ENCODE measurements around the gene DYNLT2. TPM values are rescaled to one million over a fixed set of nuclear protein-coding genes. Genes with fewer than 3 reads are reported as not detected.

DYNLT2 gene
- total and polyA plus RNA-seq, 3 donors from 2014 or later: 15.4 to 59.4 (median 20.4) TPM

DNA sequence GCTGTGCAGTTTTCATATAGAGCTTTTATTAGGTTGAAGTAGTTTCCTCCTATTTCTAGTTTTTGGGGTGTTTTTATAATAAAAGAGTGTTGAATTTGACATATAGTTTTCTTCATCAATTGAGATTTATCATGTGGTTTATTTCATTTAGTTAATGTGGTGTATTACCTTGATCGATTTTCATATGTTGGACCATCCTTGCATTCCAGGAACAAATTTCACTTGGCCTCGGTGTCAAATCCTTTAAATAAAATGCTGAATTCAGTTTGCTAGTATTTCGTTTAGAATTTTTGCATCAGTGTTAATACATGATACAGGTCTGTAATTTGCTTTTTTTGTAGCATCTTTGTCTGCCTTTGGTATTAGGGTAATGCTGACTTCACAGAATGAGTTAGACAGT is 6.0 kb downstream of the DYNLT2 start:
- Histone ChIP-seq H3K4me1 (peaks cover 5% of the 10 kb centered on the region), H3K9me3 (no peaks in the 10 kb centered on the region), H3K27me3 (no peaks in the 10 kb centered on the region), H3K27ac (no peak overlapping the region), H3K36me3 (ENCODE audit: low read depth, missing control alignments) (no peaks in the 10 kb centered on the region), H3K4me3 (no peak overlapping the region)
- 87 to 88% methylated on average over 3 of the region's 3 CpGs for WGBS, 2 donors
- no peak for DNase-seq
- intact Hi-C loops (cut with DNase I; ENCODE audit: low total_unique reads): no loop called here
- TF ChIP-seq, protein P1, sequence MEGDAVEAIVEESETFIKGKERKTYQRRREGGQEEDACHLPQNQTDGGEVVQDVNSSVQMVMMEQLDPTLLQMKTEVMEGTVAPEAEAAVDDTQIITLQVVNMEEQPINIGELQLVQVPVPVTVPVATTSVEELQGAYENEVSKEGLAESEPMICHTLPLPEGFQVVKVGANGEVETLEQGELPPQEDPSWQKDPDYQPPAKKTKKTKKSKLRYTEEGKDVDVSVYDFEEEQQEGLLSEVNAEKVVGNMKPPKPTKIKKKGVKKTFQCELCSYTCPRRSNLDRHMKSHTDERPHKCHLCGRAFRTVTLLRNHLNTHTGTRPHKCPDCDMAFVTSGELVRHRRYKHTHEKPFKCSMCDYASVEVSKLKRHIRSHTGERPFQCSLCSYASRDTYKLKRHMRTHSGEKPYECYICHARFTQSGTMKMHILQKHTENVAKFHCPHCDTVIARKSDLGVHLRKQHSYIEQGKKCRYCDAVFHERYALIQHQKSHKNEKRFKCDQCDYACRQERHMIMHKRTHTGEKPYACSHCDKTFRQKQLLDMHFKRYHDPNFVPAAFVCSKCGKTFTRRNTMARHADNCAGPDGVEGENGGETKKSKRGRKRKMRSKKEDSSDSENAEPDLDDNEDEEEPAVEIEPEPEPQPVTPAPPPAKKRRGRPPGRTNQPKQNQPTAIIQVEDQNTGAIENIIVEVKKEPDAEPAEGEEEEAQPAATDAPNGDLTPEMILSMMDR (IDR thresholded peaks at IDR 0.05): no peak
- TF ChIP-seq POLR2A (IDR thresholded peaks at IDR 0.05): no peak

DNA sequence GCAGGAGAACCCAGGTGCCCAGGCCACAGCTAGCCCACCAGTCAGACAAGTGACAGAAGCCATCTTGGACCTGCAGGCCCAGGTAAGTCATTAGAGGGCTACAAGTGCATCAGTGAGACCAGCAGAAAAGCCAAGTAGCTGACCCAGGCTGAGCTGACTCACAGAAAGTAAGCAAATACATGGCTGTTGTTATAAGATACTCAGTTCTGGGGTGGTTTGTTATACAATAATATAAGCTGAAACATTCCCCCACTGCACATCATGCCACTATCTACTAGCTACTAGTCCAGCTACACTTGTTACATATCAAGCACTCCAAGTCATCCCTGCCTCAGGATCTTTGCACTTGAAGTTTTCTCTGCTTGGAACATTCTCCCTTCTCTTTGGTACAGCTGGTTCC is 10.0 kb downstream of the DYNLT2 start:
- Histone ChIP-seq H3K4me1 (no peaks in the 10 kb centered on the region), H3K36me3 (ENCODE audit: low read depth, missing control alignments) (no peaks in the 10 kb centered on the region), H3K27me3 (no peaks in the 10 kb centered on the region), H3K27ac (no peak overlapping the region), H3K4me3 (no peak overlapping the region), H3K9me3 (no peaks in the 10 kb centered on the region)
- TF ChIP-seq, protein P1 (IDR thresholded peaks at IDR 0.05): no peak
- no peak for TF ChIP-seq POLR2A (IDR thresholded peaks at IDR 0.05)
- intact Hi-C loops (cut with DNase I; ENCODE audit: low total_unique reads): no loop called here
- no peak for DNase-seq

DNA sequence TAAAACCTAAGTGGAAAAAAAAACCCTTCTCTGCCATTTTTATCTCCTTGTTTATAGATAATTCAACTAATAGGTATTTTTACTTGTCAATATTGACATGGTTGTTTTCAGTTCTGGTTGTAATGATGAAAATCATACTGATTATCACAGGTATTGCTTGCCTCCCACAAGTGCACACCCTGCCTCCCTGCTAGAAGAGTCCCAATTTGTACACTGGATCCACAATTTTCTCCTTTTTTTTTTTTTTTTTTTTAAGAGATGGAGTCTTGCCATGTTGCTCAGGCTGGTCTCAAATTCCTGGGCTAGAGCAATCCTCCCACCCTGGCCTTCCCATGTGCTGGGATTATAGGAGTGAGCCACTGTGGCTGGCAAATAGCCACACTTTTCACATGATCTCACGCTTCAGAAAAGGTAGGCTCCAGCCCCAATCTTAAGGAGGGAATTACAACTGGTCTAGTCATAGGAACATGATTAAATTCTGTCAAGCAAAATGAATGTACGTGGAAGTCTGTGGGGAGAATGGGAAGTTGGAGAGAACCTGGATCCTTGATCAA is 12.3 kb downstream of the DYNLT2 start:
- no peaks in the 10 kb centered on the region for H3K27me3 ChIP-seq

DNA sequence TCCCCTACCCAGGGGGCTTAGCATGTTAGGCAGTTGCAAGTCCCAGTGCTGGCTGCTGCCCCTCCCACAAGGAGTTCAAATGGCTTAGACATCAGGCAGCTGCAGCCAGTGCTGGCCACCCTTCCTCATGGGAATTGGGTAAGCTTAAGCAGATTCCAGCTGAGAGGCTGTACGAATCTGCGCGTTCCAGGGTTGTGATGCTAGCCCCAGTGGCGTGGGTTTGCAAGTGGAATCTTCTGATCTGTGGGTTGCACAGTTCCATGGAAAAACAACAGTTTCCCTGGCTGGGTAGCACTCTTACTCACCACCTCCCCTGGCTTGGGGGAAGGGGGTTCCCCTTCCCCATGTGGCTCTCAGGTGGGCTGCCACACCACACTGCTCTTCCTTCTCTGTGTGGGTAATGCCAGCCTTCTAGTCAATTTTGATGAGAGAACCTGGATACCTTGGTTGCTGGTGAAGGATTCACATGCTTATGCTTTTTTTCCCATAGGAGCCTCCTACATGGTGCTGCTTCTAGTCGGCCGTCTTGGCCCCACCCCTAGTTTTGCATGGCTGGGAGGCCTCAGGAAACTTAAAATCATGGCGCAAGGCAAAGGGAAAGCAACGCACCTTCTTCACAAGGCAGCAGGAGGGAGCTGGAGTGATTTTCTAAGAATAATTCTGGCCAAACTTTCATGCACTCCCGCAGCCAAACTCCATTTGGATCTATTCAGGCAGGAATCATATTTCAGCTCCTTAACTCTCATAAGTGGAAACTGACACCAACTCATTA is 13.0 kb downstream of the DYNLT2 start:
- intact Hi-C loops (cut with DNase I; ENCODE audit: low total_unique reads): no loop called here
- Histone ChIP-seq H3K4me3 (no peak overlapping the region), H3K27me3 (no peaks in the 10 kb centered on the region), H3K4me1 (no peaks in the 10 kb centered on the region), H3K27ac (no peak overlapping the region), H3K36me3 (ENCODE audit: low read depth, missing control alignments) (no peaks in the 10 kb centered on the region), H3K9me3 (no peaks in the 10 kb centered on the region)
- TF ChIP-seq, protein P1 (IDR thresholded peaks at IDR 0.05): no peak
- no peak for TF ChIP-seq POLR2A (IDR thresholded peaks at IDR 0.05)
- no peak for DNase-seq
- WGBS, 2 donors: 62 to 66% methylated on average over 6 to 9 of the region's 9 CpGs

More for the DNA sequence above, 12.3 kb downstream of the DYNLT2 start:
- intact Hi-C loops (cut with DNase I; ENCODE audit: low total_unique reads): no loop called here
- Histone ChIP-seq H3K36me3 (ENCODE audit: low read depth, missing control alignments) (no peaks in the 10 kb centered on the region), H3K9me3 (no peaks in the 10 kb centered on the region), H3K4me1 (no peaks in the 10 kb centered on the region), H3K27ac (no peak overlapping the region), H3K4me3 (no peak overlapping the region)
- no peak for TF ChIP-seq POLR2A (IDR thresholded peaks at IDR 0.05)
- TF ChIP-seq, protein P1 (IDR thresholded peaks at IDR 0.05): no peak
- 81 to 89% methylated on average over 2 of the region's 2 CpGs for WGBS, 2 donors
- no peak for DNase-seq

DNA sequence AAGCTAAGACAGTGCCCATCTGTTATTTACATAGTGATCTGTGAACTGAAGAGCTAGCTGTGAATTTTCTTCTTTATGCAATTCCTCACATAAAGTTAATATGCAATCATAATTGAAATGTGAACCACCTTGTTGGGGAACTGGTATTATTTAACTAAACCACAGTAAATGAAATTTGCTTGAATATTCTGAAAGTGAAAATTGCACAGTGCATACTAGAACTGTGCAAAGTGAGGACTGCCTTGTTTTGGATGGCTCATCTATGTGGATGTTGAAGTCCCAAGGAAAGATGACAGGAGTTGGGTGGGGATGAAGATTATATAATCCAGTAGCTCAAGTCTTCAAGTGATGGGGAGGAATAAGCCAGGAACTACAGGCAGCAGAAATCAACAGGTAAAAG is 21.4 kb downstream of the DYNLT2 start:
- Histone ChIP-seq H3K36me3 (ENCODE audit: low read depth, missing control alignments) (no peaks in the 10 kb centered on the region), H3K9me3 (no peaks in the 10 kb centered on the region), H3K27me3 (no peaks in the 10 kb centered on the region), H3K27ac (no peak overlapping the region), H3K4me3 (no peak overlapping the region), H3K4me1 (peaks cover 4% of the 10 kb centered on the region)
- DNase-seq: no peak
- no peak for TF ChIP-seq POLR2A (IDR thresholded peaks at IDR 0.05)
- TF ChIP-seq, protein P1 (IDR thresholded peaks at IDR 0.05): no peak
- intact Hi-C loops (cut with DNase I; ENCODE audit: low total_unique reads): no loop called here

All from testis (tissue), 3 donors.